ENCODE measurements around the gene SCYL3.

The SCYL3 gene

GRCh38 chr1:169896013-169896412 is 2.3 kb upstream of the SCYL3 start:
- H3K27me3 ChIP-seq (replicated peaks), result peaks cover 3% of the 10 kb centered on the region
- no peak overlapping the region for H3K27ac ChIP-seq
- in situ Hi-C loops (cut with HindIII; ENCODE audit: low pct_ligation_motif_present, low sequenced_read_pairs), result no loop called here
- DNase-seq, result no peak
- no peak overlapping the region for H3K4me3 ChIP-seq (ENCODE audit: low read depth, low read length)
- TF ChIP-seq CTCF (IDR thresholded peaks at IDR 0.05; ENCODE audit: low read depth, low read length, missing control alignments), result no peak
- no peaks in the 10 kb centered on the region for H3K36me3 ChIP-seq (replicated peaks)

DNA sequence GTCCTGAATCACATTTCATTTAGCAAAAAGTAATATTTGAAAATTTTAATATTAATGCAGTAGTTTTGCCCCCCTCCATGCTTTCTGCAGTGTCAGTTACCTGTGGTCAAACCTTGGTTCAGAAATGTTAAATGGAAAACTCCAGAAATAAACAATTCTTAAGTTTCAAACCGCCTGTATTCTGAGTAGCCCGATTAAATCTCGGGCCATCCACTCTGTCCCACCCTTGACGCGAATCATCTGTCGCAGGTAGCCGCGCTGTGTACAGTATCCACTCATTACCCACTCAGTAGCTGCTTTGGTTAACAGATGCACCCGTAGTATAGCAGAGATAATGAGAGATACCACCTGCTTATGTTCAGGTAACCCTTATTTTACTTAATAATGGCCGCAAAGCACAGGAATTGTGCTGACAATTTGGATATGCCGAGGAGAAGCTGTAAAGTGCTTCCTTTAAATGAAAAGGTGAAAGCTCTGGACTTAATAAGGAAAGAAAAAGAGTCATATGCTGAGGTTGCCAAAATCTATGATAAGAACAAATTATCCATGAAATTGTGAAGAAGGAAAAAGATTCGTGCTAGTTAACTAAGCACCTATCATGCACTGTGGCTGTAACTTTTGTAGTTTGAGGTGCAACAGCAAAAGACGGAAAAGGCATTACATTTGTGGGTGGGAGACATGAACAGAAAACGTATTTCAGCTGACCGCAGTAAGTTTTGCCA is 889 bp upstream of the SCYL3 start:
- TF ChIP-seq CTCF (IDR thresholded peaks at IDR 0.05; ENCODE audit: low read depth, low read length, missing control alignments), result no peak
- Histone ChIP-seq H3K27me3 (replicated peaks) (no peaks in the 10 kb centered on the region), H3K27ac (peak overlapping the region; percentile 100), H3K4me3 (ENCODE audit: low read depth, low read length) (peak overlapping the region; percentile 89), H3K36me3 (replicated peaks) (no peaks in the 10 kb centered on the region)
- in situ Hi-C loops (cut with HindIII; ENCODE audit: low pct_ligation_motif_present, low sequenced_read_pairs), result no loop called here
- DNase-seq, result no peak

GRCh38 chr1:169892927-169893644 is 610 bp downstream of the SCYL3 start:
- peak; percentile 14 for DNase-seq
- in situ Hi-C loops (cut with HindIII; ENCODE audit: low pct_ligation_motif_present, low sequenced_read_pairs), result no loop called here
- H3K36me3 ChIP-seq (replicated peaks), result peaks cover 2% of the 10 kb centered on the region
- H3K27ac ChIP-seq, result peak overlapping the region; percentile 100
- H3K4me3 ChIP-seq (ENCODE audit: low read depth, low read length), result peak overlapping the region; percentile 89
- no peaks in the 10 kb centered on the region for H3K27me3 ChIP-seq (replicated peaks)
- no peak for TF ChIP-seq CTCF (IDR thresholded peaks at IDR 0.05; ENCODE audit: low read depth, low read length, missing control alignments)

- in situ Hi-C loops (cut with HindIII; ENCODE audit: low pct_ligation_motif_present, low sequenced_read_pairs), result no loop called here
Measured at GRCh38 chr1:169892176-169892926, 1.3 kb downstream of the SCYL3 start.

GRCh38 chr1:169891539-169891885 is 2.2 kb downstream of the SCYL3 start:
- Histone ChIP-seq H3K27me3 (replicated peaks) (no peaks in the 10 kb centered on the region), H3K4me3 (ENCODE audit: low read depth, low read length) (no peak overlapping the region), H3K36me3 (replicated peaks) (peaks cover 3% of the 10 kb centered on the region), H3K27ac (no peak overlapping the region)
- no peak for DNase-seq
- in situ Hi-C loops (cut with HindIII; ENCODE audit: low pct_ligation_motif_present, low sequenced_read_pairs), result no loop called here
- TF ChIP-seq CTCF (IDR thresholded peaks at IDR 0.05; ENCODE audit: low read depth, low read length, missing control alignments), result no peak

More at GRCh38 chr1:169892176-169892926, 1.3 kb downstream of the SCYL3 start:
- no peak for DNase-seq
- peaks cover 3% of the 10 kb centered on the region for H3K36me3 ChIP-seq (replicated peaks)
- peak overlapping the region; percentile 100 for H3K27ac ChIP-seq
- no peak for TF ChIP-seq CTCF (IDR thresholded peaks at IDR 0.05; ENCODE audit: low read depth, low read length, missing control alignments)
- peak overlapping the region; percentile 89 for H3K4me3 ChIP-seq (ENCODE audit: low read depth, low read length)
- no peaks in the 10 kb centered on the region for H3K27me3 ChIP-seq (replicated peaks)
